HG03139 (cell line): ENCODE data around the gene SHISA9.

Source experiments
- ATAC-seq: cut with Tn5 transposase; IDR thresholded peaks from one replicate; pipeline ENCODE4 v1.9.1; 2021; ENCODE audit not compliant: unreplicated experiment

SHISA9 gene

GRCh38 chr16:13157082-13157481, 255.7 kb downstream of the SHISA9 start:
- no peak for ATAC-seq

- ATAC-seq = no peak
Observed at GRCh38 chr16:13158427-13158826, 257.0 kb downstream of the SHISA9 start.

GRCh38 chr16:13165024-13165423, 263.6 kb downstream of the SHISA9 start:
- ATAC-seq = no peak

- ATAC-seq = no peak
Observed at GRCh38 chr16:13168091-13168572, 266.7 kb downstream of the SHISA9 start.

GRCh38 chr16:13171313-13171712, 269.9 kb downstream of the SHISA9 start:
- ATAC-seq = no peak

- ATAC-seq = no peak
Observed at GRCh38 chr16:13176711-13177110, 275.3 kb downstream of the SHISA9 start.

- ATAC-seq = no peak
Observed at GRCh38 chr16:13178318-13178717, 276.9 kb downstream of the SHISA9 start.

- ATAC-seq = no peak
Observed at GRCh38 chr16:13181432-13181831, 280.0 kb downstream of the SHISA9 start.

GRCh38 chr16:13186813-13187212, 285.4 kb downstream of the SHISA9 start:
- ATAC-seq = no peak

- no peak for ATAC-seq
Observed at GRCh38 chr16:13189250-13189649, 287.9 kb downstream of the SHISA9 start.

- no peak for ATAC-seq
Observed at GRCh38 chr16:13193721-13194120, 292.3 kb downstream of the SHISA9 start.

- ATAC-seq = no peak
Observed at GRCh38 chr16:13194766-13195165, 293.4 kb downstream of the SHISA9 start.

GRCh38 chr16:13203725-13204124, 302.3 kb downstream of the SHISA9 start:
- no peak for ATAC-seq

- ATAC-seq = no peak
Observed at GRCh38 chr16:13205352-13205751, 304.0 kb downstream of the SHISA9 start.

GRCh38 chr16:13206606-13207005, 305.2 kb downstream of the SHISA9 start:
- no peak for ATAC-seq

- ATAC-seq = no peak
Observed at GRCh38 chr16:13207151-13207550, 305.8 kb downstream of the SHISA9 start.

- ATAC-seq = no peak
Observed at GRCh38 chr16:13223666-13224065, 322.3 kb downstream of the SHISA9 start.

GRCh38 chr16:13229039-13229438, 327.6 kb downstream of the SHISA9 start:
- ATAC-seq = no peak

GRCh38 chr16:13231365-13231764, 330.0 kb downstream of the SHISA9 start:
- ATAC-seq = no peak

GRCh38 chr16:13234999-13235398, 333.6 kb downstream of the SHISA9 start:
- no peak for ATAC-seq

- no peak for ATAC-seq
Observed at GRCh38 chr16:13236308-13236707, 334.9 kb downstream of the SHISA9 start.

GRCh38 chr16:13238182-13238581, 336.8 kb downstream of the SHISA9 start:
- ATAC-seq = no peak

- no peak for ATAC-seq
Observed at GRCh38 chr16:13242201-13242600, 340.8 kb downstream of the SHISA9 start.

- ATAC-seq = no peak
Observed at GRCh38 chr16:13244770-13245169, 343.4 kb downstream of the SHISA9 start.
